ENCODE results near the gene ARHGEF4.

DNA sequence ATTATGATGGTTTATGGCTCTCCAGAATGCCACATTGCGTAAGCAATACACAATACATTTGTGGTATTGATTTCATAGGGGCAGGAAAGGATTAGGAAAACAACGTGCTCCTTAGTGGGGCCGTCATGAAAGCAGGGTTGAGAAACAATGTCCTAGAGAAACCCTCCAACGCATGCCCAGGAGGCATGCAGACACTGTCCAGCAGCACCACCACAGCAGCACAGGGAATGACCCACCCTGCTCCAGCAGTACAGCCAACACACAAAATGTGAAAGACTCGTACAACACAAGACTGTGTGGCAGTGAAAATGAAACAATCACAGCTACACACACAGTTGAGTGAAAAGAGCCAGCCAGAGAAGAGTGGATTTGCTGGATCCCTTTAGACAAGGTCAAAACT is 190.2 kb downstream of the ARHGEF4 start:
- TF ChIP-seq POLR2AphosphoS5 (IDR thresholded peaks at IDR 0.05; ENCODE audit: borderline replicate concordance, low read depth, low read length) (no peak), EZH2 (IDR thresholded peaks at IDR 0.05) (no peak)

All from SK-N-MC (cell line).